ENCODE measurements around the gene ZMIZ1. TPM values are rescaled to one million over a fixed set of nuclear protein-coding genes. Genes with fewer than 3 reads are reported as not detected.

The ZMIZ1 gene
- 77.5 TPM for polyA plus RNA-seq (2013, experiment 1 of 2; ENCODE audit: insufficient read length)
- 72.5 TPM for polyA plus RNA-seq (2013, experiment 2 of 2; ENCODE audit: insufficient read length)

GRCh38 chr10:79068562-79069324 is at the start of gene ZMIZ1:
ZMIZ1 (plus strand) TSS chr10:79068966; CDS start chr10:79201633, 132,667 bp downstream.
- DNase-seq: peak; percentile 96

GRCh38 chr10:79019441-79020014 is 49.2 kb upstream of the ZMIZ1 start:
- no peak for DNase-seq

GRCh38 chr10:79020015-79020491 is 48.7 kb upstream of the ZMIZ1 start:
- no peak for DNase-seq

GRCh38 chr10:79020605-79021004 is 48.2 kb upstream of the ZMIZ1 start:
- no peak for DNase-seq

- no peak for DNase-seq
Measured at GRCh38 chr10:79021331-79021907, 47.3 kb upstream of the ZMIZ1 start.

GRCh38 chr10:79021948-79022499 is 46.7 kb upstream of the ZMIZ1 start:
- no peak for DNase-seq

- no peak for DNase-seq
Measured at GRCh38 chr10:79022565-79023230, 46.1 kb upstream of the ZMIZ1 start.

- no peak for DNase-seq
Measured at GRCh38 chr10:79023240-79024162, 45.3 kb upstream of the ZMIZ1 start.

- DNase-seq: no peak
Measured at GRCh38 chr10:79024296-79024695, 44.5 kb upstream of the ZMIZ1 start.

GRCh38 chr10:79024720-79025198 is 44.0 kb upstream of the ZMIZ1 start:
- no peak for DNase-seq

GRCh38 chr10:79025199-79025832 is 43.5 kb upstream of the ZMIZ1 start:
- no peak for DNase-seq

- DNase-seq: no peak
Measured at GRCh38 chr10:79026341-79026761, 42.4 kb upstream of the ZMIZ1 start.

GRCh38 chr10:79026806-79027146 is 42.0 kb upstream of the ZMIZ1 start:
- no peak for DNase-seq

- no peak for DNase-seq
Measured at GRCh38 chr10:79027147-79028055, 41.4 kb upstream of the ZMIZ1 start.

- DNase-seq: no peak
Measured at GRCh38 chr10:79028056-79028430, 40.7 kb upstream of the ZMIZ1 start.

- DNase-seq: no peak
Measured at GRCh38 chr10:79028451-79029010, 40.2 kb upstream of the ZMIZ1 start.

GRCh38 chr10:79029478-79030390 is 39.0 kb upstream of the ZMIZ1 start:
- DNase-seq: no peak

- no peak for DNase-seq
Measured at GRCh38 chr10:79030705-79031104, 38.1 kb upstream of the ZMIZ1 start.

Data from fibroblast of skin of scalp (primary cell).